NCI-H748 (cell line): ENCODE data around the gene ABHD17C.
"Not testable (repeated sequence)": the region's sequence is repeated elsewhere in the genome, so short reads cannot be mapped to it uniquely, and the experiment has no call there.

ENCODE experiments used
- DNase-seq: peaks from one replicate; lab custom pipeline; 2025; ENCODE audit not compliant: unreplicated experiment; lab: John Stamatoyannopoulos, UW

ABHD17C gene

GRCh38 chr15:80760960-80761359, 65.8 kb downstream of the ABHD17C start:
- no peak for DNase-seq

DNA sequence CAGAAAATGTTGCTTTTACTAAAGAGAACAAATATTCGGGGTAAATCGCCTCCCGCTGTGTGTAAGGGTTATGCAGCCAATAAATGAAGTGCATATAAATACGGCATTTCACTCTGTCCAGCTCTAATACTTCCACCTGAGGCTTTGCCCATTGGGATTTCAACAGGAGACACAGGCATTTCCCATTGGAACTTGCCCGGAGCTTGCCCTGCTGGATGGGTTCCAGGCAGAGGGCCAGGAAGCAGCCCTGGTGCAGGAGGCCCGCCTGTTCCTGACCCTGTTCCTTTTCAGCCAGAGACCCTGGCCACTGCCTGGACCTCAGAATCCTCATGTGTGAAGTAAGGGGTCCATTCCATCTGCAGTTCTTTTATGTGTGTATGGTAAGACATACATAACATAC, 66.6 kb downstream of the ABHD17C start:
- no peak for DNase-seq

DNA sequence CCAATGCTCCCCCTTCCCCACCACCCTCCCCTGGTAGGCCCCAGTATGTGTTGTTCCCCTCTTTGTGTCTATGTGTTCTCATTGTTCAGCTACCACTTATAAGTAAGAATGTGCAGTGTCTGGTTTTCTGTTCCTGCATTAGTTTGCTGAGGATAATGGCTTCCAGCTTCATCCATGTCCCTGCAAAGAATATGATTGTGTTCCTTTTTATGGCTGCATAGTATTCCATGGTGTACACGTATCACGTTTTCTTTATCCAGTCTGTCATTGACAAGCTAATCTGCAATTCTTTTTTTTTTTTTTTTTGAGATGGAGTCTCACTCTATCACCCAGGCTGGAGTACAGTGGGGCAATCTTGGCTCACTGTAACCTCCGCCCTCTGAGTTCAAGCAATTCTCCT, 68.1 kb downstream of the ABHD17C start:
- DNase-seq, result not testable (repeated sequence)

GRCh38 chr15:80764535-80764934, 69.4 kb downstream of the ABHD17C start:
- DNase-seq, result no peak

DNA sequence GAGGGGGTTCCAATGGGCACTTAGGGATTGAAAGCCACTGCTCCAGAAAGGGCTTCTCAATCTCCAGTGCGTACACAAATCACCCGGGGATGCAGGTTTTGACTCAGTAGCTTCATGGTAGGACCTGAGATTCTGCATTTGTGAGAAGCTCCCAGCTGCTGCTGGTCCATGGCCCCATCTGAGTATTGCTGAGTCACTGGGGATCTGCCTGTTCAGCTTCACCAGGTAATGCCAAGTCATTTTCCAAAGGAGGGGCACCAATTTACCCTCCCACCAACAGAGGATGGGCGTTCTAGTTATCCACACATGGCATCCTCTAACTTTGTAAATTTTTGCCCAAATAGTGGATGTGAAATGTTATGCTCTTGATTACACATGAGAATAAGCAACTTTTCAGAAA, 71.2 kb downstream of the ABHD17C start:
- no peak for DNase-seq

- DNase-seq, result no peak
Measured at GRCh38 chr15:80768158-80768557, 73.0 kb downstream of the ABHD17C start.

DNA sequence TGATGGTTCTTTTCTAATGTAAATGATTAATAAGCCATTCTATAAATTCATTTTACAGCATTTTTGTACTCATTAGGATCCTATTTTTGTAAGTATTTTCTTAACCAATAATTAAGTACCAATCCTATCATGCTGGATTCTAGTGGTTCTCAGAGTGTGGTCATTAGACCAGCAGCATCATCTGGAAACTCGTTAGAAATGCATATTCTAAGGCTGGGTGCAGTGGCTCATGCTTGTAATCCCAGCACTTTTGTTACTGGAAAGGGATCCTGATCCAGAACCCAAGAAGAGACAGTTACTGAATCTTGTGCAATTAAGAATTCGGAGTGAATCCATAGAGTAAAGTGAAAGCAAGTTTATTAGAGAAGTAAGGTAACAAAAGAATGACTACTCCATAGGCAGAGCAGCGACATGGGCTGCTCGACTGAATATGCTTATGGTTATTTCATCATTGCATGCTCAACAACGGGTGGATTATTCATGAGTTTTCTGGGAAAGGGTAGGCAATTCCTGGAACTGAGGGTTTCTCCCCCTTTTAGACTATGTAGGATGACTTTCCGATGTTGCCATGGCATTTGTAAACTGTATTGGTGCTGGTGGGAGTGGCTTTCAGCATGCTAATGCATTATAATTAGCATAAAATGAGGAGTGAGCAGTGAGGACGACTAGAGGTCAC, 74.2 kb downstream of the ABHD17C start:
- no peak for DNase-seq

GRCh38 chr15:80769829-80770705, 75.0 kb downstream of the ABHD17C start:
- DNase-seq, result no peak

GRCh38 chr15:80773122-80773551, 78.0 kb downstream of the ABHD17C start:
- peak; percentile 58 for DNase-seq

DNA sequence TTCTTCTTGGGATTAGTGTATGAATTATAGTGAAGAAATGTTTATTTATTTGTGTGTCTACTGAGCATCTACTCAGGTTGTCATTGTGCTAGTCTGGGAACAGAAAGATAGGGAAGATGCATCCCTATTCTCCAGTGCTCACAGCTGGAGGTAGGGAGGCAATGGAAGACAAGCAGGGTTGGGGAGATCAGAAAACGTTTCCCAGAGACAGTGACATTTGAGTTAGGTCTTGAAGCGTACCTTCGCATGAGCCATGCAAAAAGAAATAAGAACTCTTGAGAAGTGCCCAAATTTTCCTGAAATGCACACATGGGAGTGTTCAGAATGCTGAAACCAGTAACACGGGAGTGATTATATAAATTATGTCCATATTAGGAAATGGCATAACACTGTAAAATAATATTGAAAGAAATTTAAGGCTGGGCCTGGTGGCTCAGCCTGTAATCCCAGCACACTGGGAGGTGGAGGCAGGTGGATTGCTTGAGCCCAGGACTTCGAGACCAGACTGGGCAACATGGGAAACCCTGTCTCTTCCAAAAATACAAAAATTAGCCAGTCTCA, 78.8 kb downstream of the ABHD17C start:
- DNase-seq, result no peak

DNA sequence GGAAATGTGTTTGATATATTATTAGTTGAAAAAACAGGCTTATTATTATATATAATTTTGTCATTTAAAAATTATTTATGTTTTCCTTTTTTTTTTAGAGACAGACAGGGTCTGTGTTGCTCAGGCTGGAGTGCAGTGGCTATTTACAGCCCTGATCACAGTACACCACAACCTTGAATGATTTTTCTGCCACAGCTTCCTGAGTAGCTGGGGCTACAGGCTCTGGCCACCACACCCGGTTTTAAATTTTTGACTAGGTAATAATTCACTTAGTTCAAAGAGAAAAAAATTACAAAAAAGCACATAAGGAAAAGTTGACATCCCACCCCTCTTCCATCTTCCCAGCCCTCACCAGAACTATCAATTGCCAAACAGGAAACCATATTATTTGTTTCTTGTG, 79.4 kb downstream of the ABHD17C start:
- DNase-seq, result no peak

GRCh38 chr15:80775338-80775737, 80.2 kb downstream of the ABHD17C start:
- no peak for DNase-seq

DNA sequence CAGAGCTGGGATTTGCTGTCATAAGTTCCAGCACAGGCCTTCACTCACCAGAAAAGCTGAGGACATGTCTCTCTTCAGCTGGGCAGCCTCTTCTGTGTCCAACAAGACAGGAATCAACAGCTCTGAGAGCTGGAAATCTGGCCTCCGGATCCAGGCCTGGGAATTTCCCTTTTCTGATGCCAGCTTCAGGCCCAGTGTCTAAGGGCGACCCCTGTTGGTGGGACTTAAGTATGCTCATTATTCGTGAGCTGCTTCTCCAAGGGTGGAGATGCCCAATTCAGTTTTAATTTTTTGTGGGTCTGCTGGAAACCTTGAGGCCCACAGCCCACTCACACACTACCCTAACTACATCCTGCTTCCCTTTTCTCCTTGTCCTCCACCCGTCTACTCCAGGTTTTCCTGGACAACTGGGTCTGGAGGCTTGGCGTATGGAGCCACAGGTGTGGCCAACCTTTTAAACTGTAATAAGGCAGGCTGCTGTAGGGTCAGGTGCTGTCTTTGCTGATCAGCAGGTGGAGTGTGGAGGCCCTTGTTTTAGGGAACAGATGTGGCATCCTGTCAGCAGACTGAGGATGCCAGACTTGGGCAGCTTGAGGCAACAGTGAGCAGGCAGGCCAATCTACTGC, 81.4 kb downstream of the ABHD17C start:
- DNase-seq, result peak; percentile 68

- peak; percentile 18 for DNase-seq
Measured at GRCh38 chr15:80777137-80777536, 82.0 kb downstream of the ABHD17C start.

GRCh38 chr15:80777826-80778620, 82.9 kb downstream of the ABHD17C start:
- no peak for DNase-seq

DNA sequence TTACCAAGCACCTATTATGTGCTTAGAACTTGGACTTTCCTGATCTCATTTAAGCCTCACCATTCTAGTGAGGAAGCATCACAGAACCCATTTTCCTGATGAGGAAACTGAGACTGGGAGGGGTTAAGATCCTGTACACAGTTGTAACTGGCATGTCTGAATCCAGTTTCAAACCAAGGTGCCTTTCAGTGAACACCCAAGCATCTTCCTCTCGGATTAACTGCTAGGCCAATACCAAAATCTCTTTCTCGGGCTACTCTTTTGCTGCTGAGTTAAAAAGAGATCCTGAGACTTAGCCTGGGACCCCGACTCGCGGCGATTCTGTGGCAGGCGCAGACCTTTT, 83.5 kb downstream of the ABHD17C start:
- no peak for DNase-seq

- DNase-seq, result peak; percentile 88
Measured at GRCh38 chr15:80778964-80779657, 84.0 kb downstream of the ABHD17C start, which contains the start of gene CEMIP. Gene CEMIP (plus strand): TSS chr15:80779370. CDS start chr15:80873880, 94,510 bp downstream.

GRCh38 chr15:80779658-80780415, 84.7 kb downstream of the ABHD17C start:
- peak; percentile 69 for DNase-seq
